Measurements from ENCODE around the gene ZDHHC3. TPM values are rescaled to one million over a fixed set of nuclear protein-coding genes. Genes with fewer than 3 reads are reported as not detected.

The ZDHHC3 gene
- total RNA-seq, 1 experiment from 2014 or later, result 49.5 TPM

DNA sequence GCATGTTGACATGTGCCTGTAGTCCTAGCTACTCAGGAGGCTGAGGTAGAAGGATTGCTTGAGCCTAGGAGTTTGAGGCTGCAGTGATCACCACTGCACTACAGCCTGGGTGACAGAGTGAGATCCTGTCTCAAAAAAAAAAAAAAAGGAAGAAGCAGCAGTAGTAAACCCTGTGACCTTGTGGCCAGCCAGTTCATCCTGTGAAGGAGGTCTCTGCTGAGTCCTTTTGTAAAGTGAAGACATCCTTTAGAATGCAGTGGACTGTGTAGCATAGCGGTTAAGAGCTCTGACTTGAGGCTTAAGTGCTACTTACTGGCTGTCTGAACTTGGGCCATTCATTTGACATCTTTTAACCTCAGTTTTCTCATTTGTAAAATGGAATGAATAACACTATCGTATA lies 8.4 kb upstream of the ZDHHC3 start:
- in situ Hi-C loops (cut with HindIII; ENCODE audit: low pct_unique_long_range_greater_than_20kb, low sequenced_read_pairs), result no loop called here
- no peak overlapping the region for H3K27ac ChIP-seq (ENCODE audit: low read length)
- no peaks in the 10 kb centered on the region; the same call in 1 of the 2 replicates for H3K4me1 ChIP-seq (ENCODE audit: control insufficient read depth, insufficient read depth, low read length)
- intact Hi-C loops (cut with micrococcal nuclease; ENCODE audit: unreplicated experiment), result no loop called here
- CTCF ChIA-PET, result interaction anchor here (0.7 kb wide), 1 partner anchor 144 kb away, joined by 3 read pairs; no protein-coding TSS in a partner anchor
- no peaks in the 10 kb centered on the region for H3K9me3 ChIP-seq (ENCODE audit: control insufficient read depth, insufficient read depth, low read depth, low read length)
- TF ChIP-seq POLR2AphosphoS5 (IDR thresholded peaks at IDR 0.05; ENCODE audit: low read depth, low read length) (no peak), TCF7L2 (IDR thresholded peaks at IDR 0.05; ENCODE audit: low read depth, low read length) (no peak), REST (IDR thresholded peaks at IDR 0.05; ENCODE audit: insufficient read depth in 1 of 2, low read depth in 2 of 2, low read length in 1 of 2) (no peak), SIN3A (IDR thresholded peaks at IDR 0.05; ENCODE audit: borderline replicate concordance, insufficient read depth, low read depth, low read length) (no peak)
- TF ChIP-seq, protein P1, sequence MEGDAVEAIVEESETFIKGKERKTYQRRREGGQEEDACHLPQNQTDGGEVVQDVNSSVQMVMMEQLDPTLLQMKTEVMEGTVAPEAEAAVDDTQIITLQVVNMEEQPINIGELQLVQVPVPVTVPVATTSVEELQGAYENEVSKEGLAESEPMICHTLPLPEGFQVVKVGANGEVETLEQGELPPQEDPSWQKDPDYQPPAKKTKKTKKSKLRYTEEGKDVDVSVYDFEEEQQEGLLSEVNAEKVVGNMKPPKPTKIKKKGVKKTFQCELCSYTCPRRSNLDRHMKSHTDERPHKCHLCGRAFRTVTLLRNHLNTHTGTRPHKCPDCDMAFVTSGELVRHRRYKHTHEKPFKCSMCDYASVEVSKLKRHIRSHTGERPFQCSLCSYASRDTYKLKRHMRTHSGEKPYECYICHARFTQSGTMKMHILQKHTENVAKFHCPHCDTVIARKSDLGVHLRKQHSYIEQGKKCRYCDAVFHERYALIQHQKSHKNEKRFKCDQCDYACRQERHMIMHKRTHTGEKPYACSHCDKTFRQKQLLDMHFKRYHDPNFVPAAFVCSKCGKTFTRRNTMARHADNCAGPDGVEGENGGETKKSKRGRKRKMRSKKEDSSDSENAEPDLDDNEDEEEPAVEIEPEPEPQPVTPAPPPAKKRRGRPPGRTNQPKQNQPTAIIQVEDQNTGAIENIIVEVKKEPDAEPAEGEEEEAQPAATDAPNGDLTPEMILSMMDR (IDR thresholded peaks at IDR 0.05), result no peak
- POLR2A ChIA-PET, result interaction anchor here (0.5 kb wide), 1 partner anchor 496 kb away, joined by 5 read pairs; no protein-coding TSS in a partner anchor
- no peaks in the 10 kb centered on the region; the same call in 1 of the 2 replicates for H3K36me3 ChIP-seq (ENCODE audit: control insufficient read depth, insufficient read depth, low read length)
- DNase-seq (ENCODE audit: low read depth, low spot score) (no peak), ATAC-seq (no peak)
- H3K4me3 ChIP-seq (ENCODE audit: low read depth in 2 of 2, low read length in 2 of 2), result no peak overlapping the region
- no peaks in the 10 kb centered on the region for H3K27me3 ChIP-seq (ENCODE audit: control insufficient read depth, insufficient read depth, low read length)
- BruUV-seq (replicated peaks), result no TSS peak

DNA sequence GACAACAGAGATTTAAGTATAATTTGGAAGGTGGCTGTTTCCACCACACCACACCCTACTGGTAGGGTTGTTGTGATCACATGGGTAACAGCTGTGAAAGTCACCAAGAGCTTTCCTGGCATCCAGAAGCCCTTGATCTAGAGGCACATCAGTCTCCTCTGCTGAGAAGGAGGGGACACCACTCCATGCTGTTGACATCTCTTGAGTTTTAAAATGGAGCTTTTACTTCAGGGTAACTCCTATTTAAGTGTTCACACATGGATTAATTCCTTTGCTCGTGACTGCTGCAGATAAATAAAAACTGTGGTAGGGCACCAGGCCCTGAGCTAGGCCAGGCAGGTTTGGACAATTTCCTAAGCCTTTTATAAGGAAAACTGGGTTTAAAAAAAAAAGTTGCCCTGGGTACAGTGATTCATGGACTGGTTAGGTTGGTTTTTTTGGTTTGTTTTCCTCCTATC lies 7.5 kb upstream of the ZDHHC3 start:
- intact Hi-C loops (cut with micrococcal nuclease; ENCODE audit: unreplicated experiment), result no loop called here
- no TSS peak for BruUV-seq (replicated peaks)
- Histone ChIP-seq H3K4me1 (ENCODE audit: control insufficient read depth, insufficient read depth, low read length) (no peaks in the 10 kb centered on the region; the same call in 1 of the 2 replicates), H3K27me3 (ENCODE audit: control insufficient read depth, insufficient read depth, low read length) (no peaks in the 10 kb centered on the region), H3K9me3 (ENCODE audit: control insufficient read depth, insufficient read depth, low read depth, low read length) (no peaks in the 10 kb centered on the region), H3K36me3 (ENCODE audit: control insufficient read depth, insufficient read depth, low read length) (no peaks in the 10 kb centered on the region; the same call in 1 of the 2 replicates), H3K27ac (ENCODE audit: low read length) (no peak overlapping the region), H3K4me3 (ENCODE audit: low read depth in 2 of 2, low read length in 2 of 2) (no peak overlapping the region)
- TF ChIP-seq TCF7L2 (IDR thresholded peaks at IDR 0.05; ENCODE audit: low read depth, low read length), result no peak
- no peak for TF ChIP-seq REST (IDR thresholded peaks at IDR 0.05; ENCODE audit: insufficient read depth in 1 of 2, low read depth in 2 of 2, low read length in 1 of 2)
- no peak for TF ChIP-seq SIN3A (IDR thresholded peaks at IDR 0.05; ENCODE audit: borderline replicate concordance, insufficient read depth, low read depth, low read length)
- no peak for TF ChIP-seq POLR2AphosphoS5 (IDR thresholded peaks at IDR 0.05; ENCODE audit: low read depth, low read length)
- TF ChIP-seq, protein P1 (IDR thresholded peaks at IDR 0.05), result no peak
- no peak for DNase-seq (ENCODE audit: low read depth, low spot score)
- ATAC-seq, result no peak
- ChIA-PET POLR2A (no interaction called here), CTCF (no interaction called here)
- in situ Hi-C loops (cut with HindIII; ENCODE audit: low pct_unique_long_range_greater_than_20kb, low sequenced_read_pairs), result no loop called here
